Ascending aorta (tissue), 2 donors: ENCODE results near the gene SIRT2. TPM values are rescaled to one million over a fixed set of nuclear protein-coding genes. Genes with fewer than 3 reads are reported as not detected.

Experiments used
- DNase-seq, 2 donors: peaks; one replicate each; pipeline ENCODE4 v3.0.0-alpha.2; 2019; ENCODE audit warnings: low spot score in 2 of 2
- H3K27ac ChIP-seq, 2 donors: fragments of 200-600 bp; sonication (generic); one replicate each; pipeline ENCODE4 v1.5.1; 2016 to 2017; ENCODE audit warnings: mild to moderate bottlenecking in 1 of 2
- H3K27me3 ChIP-seq: fragments of 200-600 bp; sonication (generic); one replicate; pipeline ENCODE4 v1.5.1; 2017
- H3K36me3 ChIP-seq, 2 donors: fragments of 200-600 bp; sonication (generic); one replicate each; pipeline ENCODE4 v1.5.1; 2016
- H3K4me1 ChIP-seq, 2 donors: fragments of 200-600 bp; sonication (generic); one replicate each; pipeline ENCODE4 v1.5.1; 2016 to 2017; ENCODE audit warnings: mild to moderate bottlenecking in 1 of 2
- H3K4me3 ChIP-seq, 2 donors: fragments of 200-600 bp; sonication (generic); one replicate each; pipeline ENCODE4 v1.5.1; 2016 to 2017; ENCODE audit warnings: mild to moderate bottlenecking in 1 of 2
- H3K9me3 ChIP-seq, 2 donors: fragments of 200-600 bp; sonication (generic); one replicate each; pipeline ENCODE4 v1.5.1; 2016
- CTCF ChIP-seq, 3 experiments: fragments of 200-600 bp in 2 of 3; fragments of 450-650 bp in 1 of 3; sonication (generic) in 2 of 3; IDR thresholded peaks; one replicate each; pipeline ENCODE4 v1.5.1; 2016 to 2019; ENCODE audit warnings: antibody characterized with exemption in 3 of 3, mild to moderate bottlenecking in 1 of 3, moderate library complexity in 1 of 3
- intact Hi-C: fragments of 100-400 bp; cut with DNase I; formaldehyde crosslinking; loops from one replicate; pipeline ENCODE4 v1.15.1; 2023
- total RNA-seq: library from RNA; depleted of rRNA; stranded (reverse); fragments of >200 nt; gene quantifications from one replicate; pipeline ENCODE4 v1.1.0, GENCODE V29; 2016

Gene SIRT2
- total RNA-seq, 1 donor from 2014 or later, result 53.1 TPM

- intact Hi-C loops, result no loop called here
- no peak overlapping the region for H3K27ac ChIP-seq
- peaks cover 3 to 14% of the 10 kb centered on the region in 2 donors for H3K4me1 ChIP-seq
- peaks cover 93 to 97% of the 10 kb centered on the region in 2 donors for H3K36me3 ChIP-seq
- H3K4me3 ChIP-seq, result no peak overlapping the region
- no peaks in the 10 kb centered on the region for H3K9me3 ChIP-seq
- no peaks in the 10 kb centered on the region for H3K27me3 ChIP-seq
- TF ChIP-seq CTCF (IDR thresholded peaks at IDR 0.05), result no peak
- no peak for DNase-seq
Observed at GRCh38 chr19:38840583-38840968, 58.8 kb downstream of the SIRT2 start.

DNA sequence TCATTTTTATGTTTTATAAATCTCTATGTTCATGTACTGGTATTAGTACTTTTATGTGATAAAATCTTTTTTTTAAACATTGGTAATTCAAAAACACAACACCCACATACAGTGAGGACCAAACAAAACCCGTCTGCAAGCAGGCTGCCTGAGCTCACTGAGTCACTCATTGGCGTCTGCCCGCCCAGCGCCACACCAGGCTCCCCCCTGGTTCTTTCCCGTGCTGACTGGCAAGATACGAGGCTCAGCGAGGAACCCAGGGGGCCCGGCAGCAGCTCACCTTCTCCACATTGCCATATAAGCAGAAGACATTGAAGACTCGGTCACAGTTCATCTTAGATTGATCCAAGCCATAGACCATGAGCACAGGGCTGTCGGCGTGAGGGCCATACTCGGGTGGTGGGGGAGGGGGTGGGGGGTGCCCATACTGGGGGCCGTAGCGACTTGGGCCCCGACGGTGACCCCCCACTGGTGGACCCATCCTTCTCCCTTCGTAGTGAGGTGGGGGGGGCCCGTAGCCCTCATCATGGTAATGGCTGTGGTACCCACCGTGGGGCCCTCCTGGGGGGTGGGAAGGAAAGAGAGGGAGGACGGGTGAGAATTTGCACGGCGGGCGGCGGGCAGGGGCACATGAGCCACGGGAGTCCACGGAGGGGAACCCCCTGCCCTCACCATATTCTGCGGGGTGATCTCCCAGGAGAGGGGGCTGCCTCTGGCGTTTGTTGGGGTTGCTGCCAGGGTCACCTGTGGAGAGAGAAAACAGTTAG, 59.4 kb downstream of the SIRT2 start:
- Histone ChIP-seq H3K4me3 (no peak overlapping the region), H3K4me1 (peaks cover 3 to 14% of the 10 kb centered on the region in 2 donors), H3K9me3 (no peaks in the 10 kb centered on the region), H3K27ac (peak overlapping the region; percentile 0 to 23), H3K27me3 (no peaks in the 10 kb centered on the region), H3K36me3 (peaks cover 87 to 91% of the 10 kb centered on the region in 2 donors)
- intact Hi-C loops, result no loop called here
- DNase-seq, result no peak
- no peak for TF ChIP-seq CTCF (IDR thresholded peaks at IDR 0.05)

DNA sequence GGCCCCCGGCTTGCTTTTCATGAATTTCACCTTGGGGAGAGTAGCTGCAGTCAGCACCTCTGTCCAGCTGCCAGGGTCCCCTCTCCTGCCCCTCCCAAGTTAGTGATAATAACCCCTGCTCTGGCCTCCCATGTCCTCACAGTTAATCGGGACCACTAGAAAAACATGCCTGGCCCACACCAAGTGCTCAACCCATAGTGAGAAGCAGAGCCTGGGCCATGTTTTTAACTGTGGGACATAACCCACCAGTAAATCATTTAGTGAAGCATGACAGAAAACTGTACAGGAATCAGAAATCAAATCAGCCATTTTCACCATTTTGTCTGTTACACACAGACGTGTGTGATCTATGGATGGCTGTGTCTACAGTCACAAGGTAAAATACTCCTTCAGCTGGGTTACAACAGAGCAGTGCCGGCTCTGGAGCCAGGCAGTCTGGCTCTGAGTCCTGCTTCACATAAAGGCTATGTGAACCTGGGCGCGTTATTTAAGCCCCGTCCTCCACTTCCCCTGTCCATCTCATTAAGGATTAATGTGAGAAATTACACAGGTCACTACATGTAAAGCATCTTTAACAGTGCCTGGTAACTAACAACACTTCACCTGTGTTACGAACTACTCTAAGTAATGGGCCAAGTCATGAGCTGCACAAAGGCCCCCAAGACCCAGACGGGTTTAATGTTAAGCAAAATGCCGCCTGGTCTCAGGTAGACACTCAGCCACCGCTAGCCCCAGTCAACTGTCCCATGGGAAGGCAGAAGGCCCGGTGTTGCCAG, 60.2 kb downstream of the SIRT2 start:
- no peak for TF ChIP-seq CTCF (IDR thresholded peaks at IDR 0.05)
- Histone ChIP-seq H3K27me3 (no peaks in the 10 kb centered on the region), H3K4me1 (peaks cover 3 to 16% of the 10 kb centered on the region in 2 donors), H3K27ac (peak overlapping the region in 1 of 2 donors; percentile 0), H3K36me3 (peaks cover 79 to 83% of the 10 kb centered on the region in 2 donors), H3K9me3 (no peaks in the 10 kb centered on the region), H3K4me3 (no peak overlapping the region)
- intact Hi-C loops, result no loop called here
- DNase-seq, result no peak

- TF ChIP-seq CTCF (IDR thresholded peaks at IDR 0.05), result no peak
- Histone ChIP-seq H3K9me3 (no peaks in the 10 kb centered on the region), H3K4me1 (peaks cover 3 to 12% of the 10 kb centered on the region in 2 donors), H3K27me3 (no peaks in the 10 kb centered on the region), H3K36me3 (peaks cover 71 to 75% of the 10 kb centered on the region in 2 donors), H3K27ac (peak overlapping the region in 1 of 2 donors; percentile 25), H3K4me3 (no peak overlapping the region)
- intact Hi-C loops, result no loop called here
- DNase-seq, result no peak
Observed at GRCh38 chr19:38838208-38838985, 61.0 kb downstream of the SIRT2 start.

DNA sequence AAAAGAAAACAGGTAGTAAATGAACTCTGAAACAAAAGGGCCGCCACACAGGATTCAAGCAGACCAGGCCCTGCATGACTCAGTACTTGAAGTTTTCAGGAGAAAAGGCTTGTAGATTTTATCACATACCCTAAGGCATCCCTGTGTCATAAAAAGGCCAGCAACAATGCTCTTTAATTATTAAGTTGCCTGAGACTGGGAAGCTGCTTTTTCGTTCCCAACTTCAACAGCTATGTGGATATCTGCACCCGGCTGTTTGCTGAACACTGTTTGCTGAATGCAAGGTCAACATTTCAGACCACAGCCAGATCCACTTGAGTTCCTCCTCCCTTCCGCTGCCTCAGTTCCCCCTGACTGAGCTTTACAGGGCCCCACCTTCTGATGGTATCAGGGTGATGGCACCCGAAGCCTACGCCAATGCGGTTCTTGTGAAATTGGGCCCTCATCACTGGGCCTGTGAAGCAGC, 61.7 kb downstream of the SIRT2 start:
- Histone ChIP-seq H3K4me3 (no peak overlapping the region), H3K9me3 (no peaks in the 10 kb centered on the region), H3K27me3 (no peaks in the 10 kb centered on the region), H3K36me3 (peaks cover 64 to 68% of the 10 kb centered on the region in 2 donors), H3K4me1 (peaks cover 3 to 12% of the 10 kb centered on the region in 2 donors), H3K27ac (peak overlapping the region in 1 of 2 donors; percentile 11)
- no peak for DNase-seq
- intact Hi-C loops, result no loop called here
- TF ChIP-seq CTCF (IDR thresholded peaks at IDR 0.05), result no peak
